ENCODE data around the gene MARVELD1.

DNA sequence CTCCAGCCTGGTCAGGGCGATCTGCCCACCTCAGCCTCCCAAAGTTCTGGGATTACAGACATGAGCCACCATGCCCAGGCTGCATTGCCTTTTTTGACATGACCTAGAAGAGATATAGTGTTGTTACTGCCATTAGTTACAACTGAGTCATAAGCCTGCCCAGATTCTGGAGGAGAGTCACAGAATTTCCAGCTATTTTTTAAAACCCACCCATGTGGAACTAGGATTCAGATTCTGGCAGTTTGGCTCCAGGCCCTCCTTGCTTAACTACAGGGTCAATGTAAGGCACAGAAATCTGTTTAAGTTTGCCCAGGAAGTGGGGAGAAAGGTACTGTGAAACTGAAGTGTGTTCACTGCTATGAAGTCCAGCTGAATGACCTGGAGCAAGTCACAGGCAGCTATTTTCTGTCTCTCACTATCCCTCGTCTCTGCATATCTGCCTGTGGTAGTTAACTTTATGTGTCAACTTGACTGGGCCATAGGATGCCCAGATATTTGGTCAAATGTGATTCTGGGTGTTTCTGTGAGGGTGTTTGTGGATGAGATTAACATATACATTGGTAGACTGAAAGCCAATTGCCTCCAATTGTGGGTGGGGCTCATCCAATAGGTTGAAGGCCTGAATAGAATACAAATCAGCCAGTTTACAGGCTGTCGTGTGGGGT, 8.4 kb upstream of the MARVELD1 start:
- TF ChIP-seq, protein P1, sequence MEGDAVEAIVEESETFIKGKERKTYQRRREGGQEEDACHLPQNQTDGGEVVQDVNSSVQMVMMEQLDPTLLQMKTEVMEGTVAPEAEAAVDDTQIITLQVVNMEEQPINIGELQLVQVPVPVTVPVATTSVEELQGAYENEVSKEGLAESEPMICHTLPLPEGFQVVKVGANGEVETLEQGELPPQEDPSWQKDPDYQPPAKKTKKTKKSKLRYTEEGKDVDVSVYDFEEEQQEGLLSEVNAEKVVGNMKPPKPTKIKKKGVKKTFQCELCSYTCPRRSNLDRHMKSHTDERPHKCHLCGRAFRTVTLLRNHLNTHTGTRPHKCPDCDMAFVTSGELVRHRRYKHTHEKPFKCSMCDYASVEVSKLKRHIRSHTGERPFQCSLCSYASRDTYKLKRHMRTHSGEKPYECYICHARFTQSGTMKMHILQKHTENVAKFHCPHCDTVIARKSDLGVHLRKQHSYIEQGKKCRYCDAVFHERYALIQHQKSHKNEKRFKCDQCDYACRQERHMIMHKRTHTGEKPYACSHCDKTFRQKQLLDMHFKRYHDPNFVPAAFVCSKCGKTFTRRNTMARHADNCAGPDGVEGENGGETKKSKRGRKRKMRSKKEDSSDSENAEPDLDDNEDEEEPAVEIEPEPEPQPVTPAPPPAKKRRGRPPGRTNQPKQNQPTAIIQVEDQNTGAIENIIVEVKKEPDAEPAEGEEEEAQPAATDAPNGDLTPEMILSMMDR (IDR thresholded peaks at IDR 0.05; ENCODE audit: low read depth, low read length): no peak
- no peak for TF ChIP-seq EZH2phosphoT487 (IDR thresholded peaks at IDR 0.05; ENCODE audit: low read depth)
